SK-N-DZ (cell line): ENCODE measurements around the gene FOXD1. TPM values are rescaled to one million over a fixed set of nuclear protein-coding genes. Genes with fewer than 3 reads are reported as not detected.
A peak's percentile ranks its signal among the peaks of the same experiment; 100 is the strongest.
"Not testable (repeated sequence)": the region's sequence is repeated elsewhere in the genome, so short reads cannot be mapped to it uniquely, and the experiment has no call there.

Experiments used
- DNase-seq: peaks from one replicate; pipeline ENCODE4 v3.0.0-alpha.2; 2015; ENCODE audit warnings: low spot score
- polyA plus RNA-seq, 2 experiments: library from polyadenylated mRNA; depleted of rRNA; stranded (reverse); fragments of >200 nt; gene quantifications; 2 replicates each; pipeline ENCODE4 v1.2.3, GENCODE V29; 2014

Gene FOXD1
- 0.93 and 1.1 TPM in 2 replicates for polyA plus RNA-seq (2014; cell fraction: cytosol; rRNA removed)
- polyA plus RNA-seq (2014; cell fraction: nucleus; rRNA removed), result 0.24 and 1.2 TPM in 2 replicates

DNA sequence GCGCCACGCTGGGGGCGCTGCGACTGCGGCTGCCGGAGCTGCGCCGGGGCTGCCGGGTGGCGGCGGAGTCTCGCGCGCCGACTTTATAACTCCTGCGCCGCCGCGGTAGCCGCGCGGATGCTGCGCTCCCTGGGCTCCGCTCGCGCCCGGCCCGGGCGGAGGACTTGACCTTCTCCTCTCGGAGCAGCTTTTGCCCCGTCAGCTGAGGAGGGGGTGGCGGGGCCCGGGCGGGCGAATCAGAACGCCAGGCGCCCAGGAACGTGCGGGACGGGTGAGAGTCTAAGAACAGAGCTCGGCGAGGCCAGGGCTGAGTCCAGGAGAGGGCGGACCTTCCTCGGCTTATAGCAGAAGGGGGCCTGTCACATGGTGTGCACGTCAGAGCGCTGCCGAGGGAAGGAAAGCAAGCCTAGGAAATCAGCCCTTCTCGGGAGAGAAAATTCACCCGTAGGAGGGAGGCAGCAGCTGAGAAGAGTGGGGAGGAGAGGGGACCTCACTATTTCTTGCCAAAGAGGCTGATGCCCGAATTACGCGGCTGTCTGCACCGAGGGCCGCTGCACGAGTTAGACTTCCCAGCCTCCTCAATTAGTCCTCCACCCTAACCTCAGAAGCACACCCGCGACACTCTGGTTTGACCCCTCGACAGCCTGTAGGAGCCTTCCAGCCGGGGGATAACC, at the start of gene FOXD1:
Gene FOXD1 (minus strand): TSS at position 315 of the 674 bp plus-strand sequence. CDS start 415 bp downstream, outside the sequence.
- DNase-seq, result peak; percentile 86

DNA sequence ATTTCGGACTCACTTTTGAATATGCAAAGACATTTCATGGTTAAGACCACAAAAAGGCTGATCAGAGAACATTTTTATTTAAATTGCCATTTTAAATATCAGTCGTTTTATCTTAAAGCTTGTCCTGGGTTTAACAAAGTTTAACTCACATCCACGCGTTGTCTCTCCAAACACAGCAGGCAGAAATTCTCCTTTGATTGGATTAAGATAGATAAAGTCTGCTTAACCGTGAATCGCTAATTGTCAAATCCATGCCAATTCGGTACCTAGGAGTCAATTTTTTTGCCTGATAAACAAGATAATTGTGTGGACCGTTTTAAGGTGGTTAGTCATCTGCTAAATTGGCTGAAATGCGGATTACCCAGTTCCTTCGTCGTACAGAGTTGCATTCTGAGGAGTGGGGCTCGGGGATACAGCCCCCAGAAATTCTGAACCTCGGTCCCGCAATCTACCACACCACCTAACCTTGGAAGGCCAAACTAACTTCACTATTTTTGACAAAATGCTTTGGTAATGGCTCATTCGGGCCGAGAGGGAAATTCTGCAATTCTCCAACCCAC, 49.0 kb upstream of the FOXD1 start:
- DNase-seq, result no peak

DNA sequence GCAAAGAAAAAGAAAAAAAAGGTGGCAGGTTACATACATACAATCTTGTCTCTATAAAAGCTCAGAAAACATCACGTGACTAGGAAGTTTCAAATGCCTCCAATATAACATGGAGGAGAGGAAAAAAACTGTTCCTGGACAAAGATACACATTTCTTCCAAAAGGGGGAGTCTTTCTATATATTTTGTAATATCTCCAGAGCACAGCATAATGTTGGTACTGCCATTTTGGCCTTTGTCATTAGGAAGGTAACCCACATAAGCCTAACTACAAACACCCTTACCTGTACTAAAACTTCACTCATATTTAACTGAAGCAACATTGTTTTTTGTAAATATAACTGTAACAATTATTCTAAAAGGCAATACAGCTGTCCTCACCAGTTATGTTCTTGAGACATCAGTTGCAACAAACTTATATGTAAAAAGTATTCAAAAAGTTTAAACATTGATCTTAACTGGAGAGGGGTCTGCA, 48.4 kb upstream of the FOXD1 start:
- peak; percentile 85 for DNase-seq

DNA sequence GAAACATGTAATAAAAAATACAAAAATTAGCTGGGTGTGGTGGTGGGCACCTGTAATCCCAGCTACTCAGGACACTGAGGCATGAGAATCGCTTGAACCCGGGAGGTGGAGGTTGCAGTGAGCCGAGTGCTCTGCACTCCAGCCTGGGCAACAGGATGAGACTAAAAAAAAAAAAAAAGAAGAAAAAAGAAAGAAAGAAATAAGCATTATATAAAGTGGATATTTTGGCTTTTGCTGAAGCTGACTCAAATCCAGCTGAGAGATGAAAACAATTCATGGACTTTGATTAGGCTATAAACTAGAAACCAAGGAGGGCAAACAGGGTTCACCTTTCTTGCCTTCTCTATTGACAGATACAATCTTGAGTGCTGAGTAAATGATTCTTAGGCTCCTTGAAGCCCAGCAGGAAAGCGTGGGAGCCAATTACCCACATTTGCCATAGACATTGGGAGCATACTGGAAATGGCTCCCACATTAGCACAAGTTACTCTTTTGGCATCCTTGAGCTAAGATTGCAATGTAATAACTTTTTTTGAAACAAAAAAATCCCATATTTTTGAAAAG, 47.3 kb upstream of the FOXD1 start:
- no peak for DNase-seq

DNA sequence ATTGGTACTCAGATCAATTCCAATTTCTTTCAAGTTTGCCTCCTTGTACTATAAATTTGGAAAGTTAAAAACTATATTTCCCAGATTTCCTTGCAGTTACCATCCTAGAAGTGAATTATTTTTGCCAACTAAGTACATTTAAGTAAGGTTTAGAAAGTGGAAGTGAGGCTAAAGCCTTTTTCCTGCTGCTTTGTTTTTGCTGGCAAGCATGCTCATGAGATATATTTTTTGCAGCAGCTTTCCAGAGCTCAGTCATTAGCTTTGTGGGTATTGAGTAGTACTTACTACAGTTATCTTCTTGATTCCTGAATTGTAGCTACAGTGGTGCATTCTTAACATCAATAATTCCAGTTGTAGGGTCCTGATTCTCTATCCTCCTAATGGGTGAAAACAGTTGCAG, 46.1 kb upstream of the FOXD1 start:
- DNase-seq, result no peak

DNA sequence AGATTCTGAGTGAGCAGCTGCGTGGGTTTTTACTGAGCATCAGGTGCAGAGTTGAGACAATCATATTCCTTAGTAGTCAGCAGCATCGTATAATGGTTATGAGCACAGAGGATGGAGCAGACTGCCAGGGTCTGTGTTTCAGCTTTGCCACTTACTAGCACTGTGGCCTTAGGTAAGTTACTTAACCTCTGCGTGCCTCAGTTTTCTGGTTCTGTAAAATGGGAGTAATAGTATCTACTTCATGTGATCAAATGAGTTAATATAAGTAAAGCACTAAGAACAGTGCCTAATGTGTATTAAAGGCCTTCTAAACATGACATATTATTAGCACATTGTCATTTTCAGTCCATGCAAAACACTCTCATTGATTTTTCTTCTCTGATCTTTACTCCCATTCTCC, 44.8 kb upstream of the FOXD1 start:
- no peak for DNase-seq

DNA sequence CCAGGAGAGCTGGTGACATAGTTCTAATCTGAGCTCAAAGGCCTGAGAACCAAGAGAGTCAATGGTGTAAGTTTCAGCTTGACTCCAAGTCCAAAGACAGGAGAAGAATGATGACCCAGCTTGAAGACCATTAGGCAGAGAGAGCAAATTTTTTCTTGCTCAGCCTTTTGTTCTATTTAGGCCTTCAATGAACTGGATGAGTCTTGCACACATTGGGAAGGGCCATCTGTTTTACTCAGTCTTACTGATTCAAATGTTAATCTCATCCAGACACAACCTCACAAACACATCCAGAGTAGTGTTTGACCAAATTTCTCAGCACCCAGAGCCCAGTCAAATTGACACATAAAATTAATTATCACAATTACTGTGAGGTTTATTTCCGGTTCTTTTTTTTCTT, 42.6 kb upstream of the FOXD1 start:
- DNase-seq, result no peak

DNA sequence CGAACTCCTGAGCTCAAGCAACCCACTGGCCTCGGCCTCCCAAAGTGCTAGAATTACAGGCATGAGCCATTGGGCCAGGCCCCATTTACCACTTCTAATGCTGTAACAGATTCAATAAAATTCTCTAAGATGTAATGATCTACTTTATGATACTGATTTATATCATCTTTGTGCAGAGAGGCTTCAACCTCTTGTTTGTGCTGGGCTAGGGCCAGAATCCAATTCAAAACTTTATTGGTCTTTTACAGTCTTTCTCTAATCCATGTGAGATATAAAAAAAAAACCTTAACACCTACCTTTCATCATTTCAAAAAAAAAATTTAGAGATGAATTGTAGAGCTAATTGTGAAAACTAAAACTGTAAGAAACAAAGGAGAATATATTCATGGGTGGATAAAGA, 41.5 kb upstream of the FOXD1 start:
- no peak for DNase-seq

DNA sequence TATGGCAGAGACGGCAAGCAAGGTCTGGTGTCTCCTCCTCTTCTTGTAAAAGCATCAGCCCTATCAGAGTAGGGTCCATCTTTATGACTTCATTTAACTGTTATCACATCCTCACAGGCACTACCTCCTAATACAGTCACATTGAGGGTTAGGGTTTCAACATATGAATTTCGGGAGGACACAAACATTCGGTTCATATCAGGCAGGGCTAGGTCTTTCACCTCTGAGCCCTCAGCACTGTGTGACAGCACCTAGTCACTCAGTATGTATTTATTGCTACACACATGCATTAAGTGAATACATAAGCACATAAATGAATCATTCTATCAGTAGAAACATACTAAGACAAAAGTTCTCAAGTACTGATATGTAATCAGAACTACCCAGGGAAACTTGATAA, 40.2 kb upstream of the FOXD1 start:
- no peak for DNase-seq

DNA sequence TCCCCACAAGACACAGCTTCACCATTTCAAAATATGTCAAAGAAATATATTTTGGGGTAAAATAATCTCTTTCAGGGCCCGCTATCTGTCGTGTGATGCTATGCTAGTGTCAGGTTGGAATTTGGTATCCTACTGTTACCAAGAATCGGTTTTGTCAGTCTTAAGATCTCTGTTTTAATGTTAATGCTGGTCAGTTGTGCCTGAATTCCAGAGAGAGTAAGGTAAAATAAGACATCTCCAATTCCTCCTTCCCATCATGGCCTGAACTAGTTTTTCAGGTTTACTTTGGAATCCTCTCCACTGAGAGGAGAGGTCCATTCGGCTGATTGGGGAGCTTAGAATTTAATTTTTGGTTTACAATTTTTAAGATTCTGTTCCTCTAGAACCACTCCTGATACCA, 39.2 kb upstream of the FOXD1 start:
- DNase-seq, result no peak

DNA sequence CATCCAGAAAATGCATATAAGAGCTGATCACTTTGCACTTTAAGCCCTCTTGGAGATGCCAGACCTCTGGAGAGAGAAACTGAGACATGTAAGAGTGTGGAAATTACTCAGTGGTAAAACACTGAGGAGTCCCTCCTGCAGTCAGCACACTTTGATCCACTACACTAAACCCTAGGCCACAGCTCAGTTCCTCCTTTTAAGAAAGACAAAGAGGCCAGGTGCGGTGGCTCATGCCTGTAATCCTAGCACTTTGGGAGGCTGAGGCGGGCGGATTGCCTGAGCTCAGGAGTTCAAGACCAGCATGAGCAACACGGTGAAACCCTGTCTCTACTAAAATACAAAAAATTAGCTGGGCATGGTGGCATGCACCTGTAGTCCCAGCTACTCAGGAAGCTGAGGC, 38.7 kb upstream of the FOXD1 start:
- DNase-seq, result not testable (repeated sequence)

DNA sequence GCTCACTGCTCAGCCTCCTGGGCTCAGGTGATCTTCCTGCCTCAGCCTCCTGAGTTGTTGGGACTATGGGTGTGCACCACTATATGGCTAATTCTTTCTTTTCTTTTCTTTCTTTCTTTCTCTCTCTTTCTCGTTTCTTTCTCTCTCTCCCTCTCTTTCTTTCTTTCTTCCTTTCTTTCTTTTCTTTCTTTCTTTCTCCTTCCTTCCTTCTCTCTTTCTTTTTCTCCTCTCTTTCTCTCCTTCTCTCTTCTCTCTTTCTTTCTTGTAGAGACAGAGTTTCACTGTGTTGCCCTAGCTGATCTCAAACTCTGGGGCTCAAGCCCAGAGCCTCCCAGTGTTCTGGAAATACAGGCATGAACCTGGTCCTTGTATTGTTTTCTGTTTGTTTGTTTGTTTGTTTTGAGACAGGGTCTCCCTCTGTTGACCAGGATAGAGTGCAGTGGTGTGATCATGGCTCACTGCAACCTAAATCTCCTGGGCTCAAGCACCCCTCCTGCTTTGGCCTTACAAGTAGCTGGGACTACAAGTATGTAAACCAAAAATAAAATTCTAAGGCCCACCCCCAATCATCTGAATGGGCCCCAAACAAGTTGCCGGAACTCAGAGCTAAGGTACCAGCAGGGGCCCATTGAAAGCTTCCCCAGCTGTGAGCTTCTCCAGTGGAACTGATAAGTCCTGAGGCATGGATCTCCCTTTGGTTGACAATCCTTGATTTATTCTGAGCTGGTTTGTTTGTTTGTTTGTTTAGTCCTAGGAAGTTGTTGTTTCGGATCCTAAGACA, 37.7 kb upstream of the FOXD1 start:
- no peak for DNase-seq

DNA sequence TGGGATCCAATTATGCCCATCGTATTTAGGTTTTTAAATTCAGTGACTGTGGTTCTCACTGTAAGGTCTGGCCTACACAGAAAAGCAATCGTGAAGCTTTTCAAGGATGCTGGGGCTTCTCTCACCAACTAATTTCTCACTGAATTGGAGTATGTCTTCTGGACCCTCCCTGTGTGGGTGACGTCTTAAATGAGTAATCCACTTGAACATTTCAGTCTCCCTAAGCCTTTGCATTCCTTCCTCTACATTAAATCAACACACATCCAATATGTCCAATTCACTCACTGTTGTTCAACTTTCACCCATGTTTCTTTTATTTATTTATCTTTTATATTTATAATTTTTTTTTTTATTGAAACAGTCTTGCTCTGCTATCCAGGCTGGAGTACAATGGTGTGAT, 37.1 kb upstream of the FOXD1 start:
- no peak for DNase-seq

DNA sequence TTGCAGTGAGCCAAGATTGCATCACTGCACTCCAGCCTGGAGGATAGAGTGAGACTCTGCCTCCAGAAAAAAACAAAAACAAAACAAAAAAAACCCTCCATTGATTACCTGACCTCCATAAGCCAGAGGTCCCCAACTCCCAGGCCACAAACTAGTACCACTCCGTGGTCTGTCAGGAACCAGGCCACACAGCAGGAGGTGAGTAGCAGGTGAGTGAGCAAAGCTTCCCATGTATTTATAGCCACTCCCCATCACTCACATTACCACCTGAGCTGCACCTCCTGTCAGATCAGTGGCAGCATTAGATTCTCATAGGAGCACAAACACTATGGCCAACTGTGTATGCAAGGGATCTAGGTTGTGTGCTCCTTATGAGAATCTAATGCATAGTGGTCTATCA, 35.9 kb upstream of the FOXD1 start:
- no peak for DNase-seq

DNA sequence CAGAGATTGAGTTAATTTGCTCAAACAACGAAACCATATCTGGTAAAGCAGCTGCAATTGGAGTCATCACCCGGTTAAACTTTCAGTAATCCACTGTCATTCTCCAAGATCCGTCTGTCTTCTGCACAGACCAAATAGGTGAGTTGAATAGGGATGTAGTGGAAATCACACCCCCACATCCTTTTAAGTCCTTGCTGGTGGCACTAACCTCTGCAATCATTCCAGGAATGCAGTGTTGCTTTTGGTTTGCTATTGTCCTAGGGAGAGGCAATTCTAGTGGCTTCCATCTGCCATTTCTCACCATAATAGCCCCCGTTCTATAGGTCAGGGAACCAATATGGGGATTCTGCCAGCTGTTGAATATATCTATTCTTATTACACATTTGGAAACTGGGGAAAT, 35.1 kb upstream of the FOXD1 start:
- DNase-seq, result no peak

DNA sequence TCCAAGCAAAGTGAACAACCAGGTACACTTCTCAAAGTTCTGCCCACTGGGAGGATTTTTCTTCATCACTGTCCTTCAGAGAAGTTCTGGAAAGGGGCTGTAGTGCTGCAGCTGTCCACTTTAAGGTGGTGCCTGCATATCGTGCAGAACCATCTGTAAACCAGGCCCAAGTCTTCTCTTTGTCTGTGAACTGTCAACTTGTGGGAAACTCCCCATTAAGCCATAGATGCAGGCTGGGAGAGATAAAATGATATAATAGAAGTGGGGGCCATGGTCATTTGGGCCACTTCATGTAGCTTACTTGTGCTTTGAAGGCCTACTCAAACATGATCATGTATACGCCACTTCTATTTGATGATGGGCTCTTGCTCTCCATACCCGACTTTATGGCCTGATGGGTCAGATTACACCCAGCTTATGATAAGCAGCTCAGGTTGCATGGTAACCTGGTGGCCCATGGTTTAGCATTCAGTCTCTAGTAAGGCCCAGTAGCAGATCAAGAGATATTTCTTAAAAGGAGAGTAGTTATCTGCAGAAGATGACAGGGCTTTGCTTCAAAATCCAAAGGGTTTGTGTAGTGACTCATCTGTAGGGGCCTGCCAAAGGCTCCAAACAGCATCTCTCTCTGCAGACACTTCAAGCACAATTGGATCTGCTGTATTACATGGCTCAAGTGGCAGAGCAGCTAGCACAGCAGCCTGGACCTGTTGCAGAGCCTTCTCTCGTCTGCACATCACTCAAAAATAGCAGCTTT, 34.0 kb upstream of the FOXD1 start:
- no peak for DNase-seq

DNA sequence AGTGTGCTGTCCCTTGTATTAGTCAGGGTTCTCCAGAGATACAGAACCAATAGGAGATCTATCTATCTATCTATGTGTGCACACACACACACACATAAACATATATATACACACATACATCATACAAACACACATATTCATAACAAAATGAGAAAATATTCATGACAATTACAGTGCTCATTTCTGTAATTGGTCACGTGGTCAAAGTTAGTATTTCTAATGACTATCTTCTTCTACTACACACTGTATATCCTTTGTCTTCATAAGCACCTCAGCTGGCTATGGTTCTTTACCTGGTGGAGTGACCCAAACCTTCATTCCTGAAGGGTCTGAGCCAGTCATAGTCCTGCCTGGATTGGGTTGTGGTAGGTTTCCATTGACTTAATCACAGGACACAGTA, 31.9 kb upstream of the FOXD1 start:
- no peak for DNase-seq

DNA sequence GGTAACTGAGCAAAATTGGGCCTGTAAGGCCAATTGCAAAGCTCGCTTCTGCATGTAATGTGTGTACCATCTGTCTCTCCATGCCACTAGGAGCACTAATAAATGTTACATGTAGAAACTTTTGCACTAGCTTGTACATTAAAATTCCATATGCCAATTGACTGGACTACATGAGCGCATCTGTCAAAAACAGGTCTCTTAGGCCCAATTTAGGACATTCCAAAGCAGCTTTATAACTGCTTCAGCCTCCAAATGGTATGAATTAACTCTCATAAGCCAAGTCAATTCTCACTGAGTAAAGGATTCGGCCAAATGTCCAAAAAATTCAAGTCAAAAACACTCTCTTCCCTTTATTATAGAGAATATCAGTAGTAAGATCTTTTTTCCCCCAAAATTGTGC, 23.5 kb upstream of the FOXD1 start:
- no peak for DNase-seq

DNA sequence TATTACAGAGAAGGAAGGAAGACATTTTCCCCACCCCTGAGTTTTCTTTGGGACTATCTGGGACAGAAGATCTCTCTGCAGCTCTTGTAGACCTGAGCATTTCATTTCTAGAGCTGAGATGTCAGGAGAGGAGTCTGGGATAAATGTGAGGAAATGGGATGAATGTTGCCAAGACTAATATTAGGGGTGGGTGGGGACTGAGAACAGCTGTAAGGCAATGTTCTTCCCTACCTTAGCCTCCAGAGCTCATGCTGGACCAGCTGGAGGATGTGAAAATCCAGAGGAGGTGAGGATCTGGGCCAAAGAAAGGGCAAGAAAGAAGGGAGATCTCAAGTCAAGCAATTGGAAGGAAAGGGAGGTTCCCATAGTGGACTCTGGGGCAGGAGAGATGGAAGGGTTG, 23.1 kb upstream of the FOXD1 start:
- DNase-seq, result no peak

DNA sequence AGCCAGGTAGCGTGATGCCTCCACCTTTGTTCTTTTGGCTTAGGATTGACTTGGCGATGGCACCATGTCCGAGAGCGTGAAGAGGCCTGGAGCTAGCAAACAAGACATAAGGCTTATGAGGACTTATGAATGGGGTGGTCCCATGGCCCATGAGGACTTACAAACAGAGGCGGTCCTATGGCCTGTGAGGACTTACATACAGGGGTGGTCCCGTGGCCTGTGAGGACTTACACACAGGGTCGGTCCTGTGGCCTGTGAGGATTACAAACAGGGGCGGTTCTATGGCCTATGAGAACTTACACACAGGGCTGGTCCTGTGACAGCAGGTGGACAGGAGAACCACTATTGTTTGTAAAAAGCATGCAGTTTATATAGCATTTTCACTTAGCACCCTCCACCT, 21.3 kb upstream of the FOXD1 start:
- DNase-seq, result no peak

DNA sequence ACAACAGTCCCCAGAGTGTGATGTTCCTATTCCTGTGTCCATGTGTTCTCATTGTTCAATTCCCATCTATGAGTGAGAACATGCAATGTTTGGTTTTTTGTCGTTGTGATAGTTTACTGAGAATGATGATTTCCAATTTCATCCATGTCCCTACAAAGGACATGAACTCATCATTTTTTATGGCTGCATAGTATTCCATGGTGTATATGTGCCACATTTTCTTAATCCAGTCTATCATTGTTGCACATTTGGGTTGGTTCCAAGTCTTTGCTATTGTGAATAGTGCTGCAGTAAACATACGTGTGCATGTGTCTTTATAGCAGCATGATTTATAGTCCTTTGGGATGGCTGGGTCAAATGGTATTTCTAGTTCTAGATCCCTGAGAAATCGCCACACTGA, 20.1 kb upstream of the FOXD1 start:
- DNase-seq, result not testable (repeated sequence)
